Lung (tissue), 12 donors: ENCODE measurements around the gene RFX3. TPM values are rescaled to one million over a fixed set of nuclear protein-coding genes. Genes with fewer than 3 reads are reported as not detected.

Experiments used
- ATAC-seq: fragments of 200-7000 bp; cut with Tn5 transposase; one replicate; pipeline ENCODE4 v1.9.1; 2020; ENCODE audit warnings: moderate number of reproducible peaks; ENCODE audit not compliant: insufficient read depth, low FRiP score
- DNase-seq, 3 donors: peaks; one replicate each; pipeline ENCODE4 v3.0.0-alpha.2; 2013 to 2017
- H3K27ac ChIP-seq, 2 donors: one replicate each; pipeline ENCODE4 v1.5.1; 2013; ENCODE audit warnings: mild to moderate bottlenecking in 2 of 2, moderate library complexity in 2 of 2, control low read depth in 1 of 2, inconsistent platforms in 1 of 2, low read depth in 1 of 2, low read length in 1 of 2
- H3K27me3 ChIP-seq, 3 donors: one replicate each; pipeline ENCODE4 v1.5.1; 2013; ENCODE audit warnings: low read length in 2 of 3; ENCODE audit not compliant: control insufficient read depth in 3 of 3, insufficient read depth in 3 of 3
- H3K36me3 ChIP-seq, 4 donors: one replicate each; pipeline ENCODE4 v1.5.1; 2013; ENCODE audit warnings: low read length in 4 of 4, mild to moderate bottlenecking in 1 of 4, moderate library complexity in 1 of 4; ENCODE audit not compliant: control insufficient read depth in 4 of 4, insufficient read depth in 4 of 4
- H3K4me1 ChIP-seq, 5 donors: one replicate each; pipeline ENCODE4 v1.5.1; 2013; ENCODE audit warnings: low read length in 5 of 5, mild to moderate bottlenecking in 2 of 5, moderate library complexity in 1 of 5; ENCODE audit not compliant: control insufficient read depth in 5 of 5, insufficient read depth in 5 of 5
- H3K4me3 ChIP-seq: one replicate; pipeline ENCODE4 v1.5.1; 2013; ENCODE audit warnings: mild to moderate bottlenecking, control low read depth, moderate library complexity
- H3K9ac ChIP-seq, 2 donors: one replicate each; pipeline ENCODE4 v1.5.1; 2013; ENCODE audit warnings: low read length in 2 of 2, control low read depth in 1 of 2; ENCODE audit not compliant: insufficient read depth in 1 of 2
- H3K9me3 ChIP-seq, 4 donors: one replicate each; pipeline ENCODE4 v1.5.1; 2013; ENCODE audit warnings: low read length in 3 of 4, mild to moderate bottlenecking in 1 of 4, moderate library complexity in 1 of 4; ENCODE audit not compliant: control insufficient read depth in 4 of 4, insufficient read depth in 3 of 4
- WGBS, 2 donors: extraction: QIAGEN DNeasy Blood & Tissue Kit; methylation state at CpG; one replicate each; pipeline ENCODE4 v1.1.7; 2013; 5-methylcytosine and 5-hydroxymethylcytosine counted together
- polyA plus RNA-seq, 2 donors: library from polyadenylated mRNA; stranded (reverse); fragments of 200-250 nt; gene quantifications; one replicate each; pipeline ENCODE4 v1.2.1, GENCODE V29; 2013
- total RNA-seq, 2 donors: library from RNA; depleted of rRNA in 1 of 2; stranded (reverse); fragments of >200 nt in 1 of 2; gene quantifications; one replicate each; pipeline ENCODE4 v1.2.1, GENCODE V29; 2014 to 2021
- TF ChIP-seq, protein P1 (sequence below): IDR thresholded peaks from 2 replicates; pipeline ENCODE4 v1.5.1; 2012; ENCODE audit warnings: mild to moderate bottlenecking; ENCODE audit errors: control extremely low read depth, extremely low read depth
- donor health status: control.
- donor health status: control.
- donor health status: Bipolar disorder and iron deficiency.
- donor health status: healthy.
- donor health status: DM: yes; HTN: yes; CAD: no.

RFX3 gene
- total and polyA plus RNA-seq, 4 donors: 3.3 to 45.8 (median 14.0) TPM

DNA sequence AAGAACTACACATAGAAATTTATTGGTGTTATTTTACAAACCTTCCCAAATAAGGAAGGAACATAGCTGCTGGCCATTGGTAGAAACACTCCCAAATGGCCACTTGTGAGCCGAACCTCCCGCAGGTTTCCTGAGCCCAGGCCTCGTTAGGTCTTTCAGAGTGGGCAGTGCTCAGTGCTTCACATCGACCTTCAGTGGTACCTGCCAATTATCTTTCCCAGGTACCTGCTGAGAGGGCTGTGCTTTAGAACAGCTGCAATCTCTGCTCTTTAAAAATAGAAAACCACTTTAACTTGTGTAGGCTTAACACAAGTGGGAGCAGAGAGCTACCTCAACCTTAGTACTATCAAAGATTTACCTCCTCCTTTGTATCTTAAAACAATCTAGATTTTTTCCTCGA is 334.1 kb downstream of the RFX3 start:
- 69 to 73% methylated on average over 5 of the region's 5 CpGs for WGBS, 2 donors
- peaks cover 0 to 3% (median 2%) of the 10 kb centered on the region in 3 donors for H3K27me3 ChIP-seq
- TF ChIP-seq, protein P1, sequence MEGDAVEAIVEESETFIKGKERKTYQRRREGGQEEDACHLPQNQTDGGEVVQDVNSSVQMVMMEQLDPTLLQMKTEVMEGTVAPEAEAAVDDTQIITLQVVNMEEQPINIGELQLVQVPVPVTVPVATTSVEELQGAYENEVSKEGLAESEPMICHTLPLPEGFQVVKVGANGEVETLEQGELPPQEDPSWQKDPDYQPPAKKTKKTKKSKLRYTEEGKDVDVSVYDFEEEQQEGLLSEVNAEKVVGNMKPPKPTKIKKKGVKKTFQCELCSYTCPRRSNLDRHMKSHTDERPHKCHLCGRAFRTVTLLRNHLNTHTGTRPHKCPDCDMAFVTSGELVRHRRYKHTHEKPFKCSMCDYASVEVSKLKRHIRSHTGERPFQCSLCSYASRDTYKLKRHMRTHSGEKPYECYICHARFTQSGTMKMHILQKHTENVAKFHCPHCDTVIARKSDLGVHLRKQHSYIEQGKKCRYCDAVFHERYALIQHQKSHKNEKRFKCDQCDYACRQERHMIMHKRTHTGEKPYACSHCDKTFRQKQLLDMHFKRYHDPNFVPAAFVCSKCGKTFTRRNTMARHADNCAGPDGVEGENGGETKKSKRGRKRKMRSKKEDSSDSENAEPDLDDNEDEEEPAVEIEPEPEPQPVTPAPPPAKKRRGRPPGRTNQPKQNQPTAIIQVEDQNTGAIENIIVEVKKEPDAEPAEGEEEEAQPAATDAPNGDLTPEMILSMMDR: no peak
- no peaks in the 10 kb centered on the region for H3K36me3 ChIP-seq
- no peak overlapping the region for H3K27ac ChIP-seq
- ATAC-seq: no peak
- no peaks in the 10 kb centered on the region for H3K4me1 ChIP-seq
- no peak for DNase-seq
- peaks cover 0 to 3% (median 0%) of the 10 kb centered on the region in 4 donors for H3K9me3 ChIP-seq
- H3K9ac ChIP-seq: no peak overlapping the region
- H3K4me3 ChIP-seq: no peak overlapping the region

DNA sequence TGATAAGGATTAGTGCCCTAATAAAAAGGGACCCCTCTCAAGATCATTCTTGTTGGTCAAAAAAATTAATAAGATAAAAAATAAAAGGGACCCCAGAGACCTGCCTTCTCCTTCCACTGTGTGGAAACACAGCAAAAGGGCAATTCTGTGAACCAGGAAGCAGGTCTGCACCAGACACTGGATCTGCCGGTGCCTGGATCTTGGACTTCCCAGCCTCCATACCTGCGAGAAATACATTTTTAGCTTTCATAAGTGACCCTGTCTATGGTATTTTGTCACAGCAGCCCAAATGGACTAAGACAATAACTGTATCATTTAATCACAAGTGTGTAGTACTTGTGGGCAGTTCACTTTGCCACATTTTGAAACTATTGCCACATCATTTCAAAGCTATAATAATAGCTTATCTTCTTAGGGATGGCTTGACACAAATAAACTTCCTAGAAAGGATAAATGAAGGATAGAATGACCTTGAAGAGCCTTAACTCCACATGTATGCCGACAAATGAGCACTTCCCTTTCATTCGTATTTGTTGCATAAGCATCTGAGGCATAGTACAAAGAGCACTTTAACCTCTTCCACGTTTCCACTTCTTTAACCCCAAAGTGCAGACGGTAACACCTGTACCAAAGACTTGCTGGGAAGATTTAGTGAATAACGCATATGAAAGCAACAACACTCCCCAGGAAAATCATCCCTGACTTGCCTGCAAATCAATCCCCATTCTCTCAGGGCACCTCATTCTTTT is 336.5 kb downstream of the RFX3 start:
- Histone ChIP-seq H3K27ac (no peak overlapping the region), H3K27me3 (peaks cover 0 to 8% (median 3%) of the 10 kb centered on the region in 3 donors), H3K9ac (no peak overlapping the region), H3K36me3 (no peaks in the 10 kb centered on the region), H3K4me1 (no peaks in the 10 kb centered on the region), H3K9me3 (peaks cover 0 to 3% (median 1%) of the 10 kb centered on the region in 4 donors), H3K4me3 (no peak overlapping the region)
- 63 to 72% methylated on average over 7 of the region's 7 CpGs for WGBS, 2 donors
- ATAC-seq (no peak), DNase-seq (no peak)
- TF ChIP-seq, protein P1: no peak

DNA sequence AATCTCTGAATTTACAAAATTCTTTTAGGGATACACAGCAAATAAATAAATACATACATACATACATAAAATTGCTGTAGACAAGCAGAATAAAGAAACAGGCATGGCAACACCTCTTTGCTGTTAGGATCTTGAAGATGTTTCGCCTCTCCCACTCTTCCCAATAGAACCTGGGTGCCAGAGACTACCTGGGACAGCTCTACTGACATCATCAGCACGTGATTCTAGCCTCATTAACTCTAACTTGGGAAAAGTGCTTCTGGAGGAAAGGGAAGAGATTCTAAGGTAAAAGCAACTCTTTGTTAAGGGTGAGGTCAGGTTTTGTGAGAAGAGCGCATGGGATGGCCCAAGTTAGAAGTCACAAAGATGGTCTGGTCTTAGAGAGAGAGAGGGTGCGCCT is 339.1 kb downstream of the RFX3 start:
- ATAC-seq: no peak
- H3K27me3 ChIP-seq: peaks cover 2 to 19% (median 17%) of the 10 kb centered on the region in 3 donors
- no peaks in the 10 kb centered on the region for H3K36me3 ChIP-seq

More for the DNA sequence above, 339.1 kb downstream of the RFX3 start:
- Histone ChIP-seq H3K27ac (no peak overlapping the region), H3K9me3 (peaks cover 0 to 3% (median 1%) of the 10 kb centered on the region in 4 donors), H3K4me1 (peaks cover 0 to under 1% (median 0%) of the 10 kb centered on the region in 5 donors), H3K9ac (no peak overlapping the region), H3K4me3 (no peak overlapping the region)
- DNase-seq: no peak
- TF ChIP-seq, protein P1: no peak
- 78 to 92% methylated on average over 4 of the region's 4 CpGs for WGBS, 2 donors
